A549 treated with AZD9567 at 1 μM for 4 hours (cell line): ENCODE measurements around the gene CPLANE1. TPM values are rescaled to one million over a fixed set of nuclear protein-coding genes. Genes with fewer than 3 reads are reported as not detected.

ENCODE experiments used
- total RNA-seq: library from RNA; stranded (reverse); fragments of 200-300 nt; extraction: Qiagen RNA extraction; gene quantifications from 5 replicates; pipeline ENCODE4 v1.2.3, GENCODE V29; 2022; ENCODE audit not compliant: insufficient read depth

CPLANE1 gene
- 3.4 to 8.1 TPM (median 4.5 TPM) in 5 replicates for total RNA-seq

DNA sequence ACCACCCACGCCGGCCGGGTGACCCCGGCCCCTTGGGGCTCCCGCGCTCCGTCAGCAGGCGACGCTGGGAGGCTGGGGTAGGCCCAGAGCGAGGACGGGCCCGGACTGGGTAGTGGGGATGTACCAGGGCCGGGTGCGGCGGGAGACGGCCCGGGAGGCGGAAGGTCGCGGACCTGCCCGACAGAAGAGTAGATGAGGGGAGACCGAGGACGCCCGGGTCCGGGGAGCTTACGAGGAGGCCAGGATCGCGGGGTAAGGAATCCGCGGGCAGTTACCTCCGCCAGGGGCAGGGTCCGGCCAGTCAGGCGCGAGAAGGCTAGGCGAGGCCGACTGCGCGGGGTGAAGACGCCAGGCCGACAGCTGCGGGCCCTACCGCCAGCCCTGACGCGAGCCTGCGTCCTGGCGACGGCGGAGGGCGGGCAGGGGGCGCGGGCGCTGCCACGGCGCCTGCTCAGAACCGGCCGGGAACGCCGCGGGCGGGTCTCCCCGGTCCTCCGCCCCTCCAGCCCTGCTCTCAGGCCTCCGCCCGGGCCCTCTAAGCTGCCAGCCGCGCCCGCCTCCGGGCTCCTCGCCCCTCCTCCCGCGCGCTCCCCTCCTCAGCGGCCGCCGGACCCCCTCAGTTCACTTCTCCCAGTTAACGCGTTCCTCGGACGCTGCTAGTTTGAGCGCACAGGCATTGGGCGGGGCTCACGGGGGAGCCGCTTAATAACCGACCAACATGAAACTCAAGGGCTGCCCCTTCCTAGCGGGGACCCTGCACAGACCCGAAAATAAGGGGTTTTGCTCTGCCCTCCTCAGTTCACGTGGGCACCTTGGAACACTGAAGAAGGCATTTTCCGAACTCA is at the start of gene CPLANE1:
Gene CPLANE1 (minus strand): TSS at position 407 of the 845 bp plus-strand sequence. CDS start 1,678 bp downstream, outside the sequence.

Other genes starting within 250 kb of the CPLANE1 start
- gene NUP155, start 121.7 kb upstream of the CPLANE1 start, total RNA-seq: 16.6 to 22.7 TPM (median 17.4 TPM) in 5 replicates
- gene WDR70, start 129.9 kb upstream of the CPLANE1 start, total RNA-seq: 10.2 to 19.5 TPM (median 11.4 TPM) in 5 replicates